HG03039 (cell line): ENCODE results near the gene FGD2.
"Not testable (repeated sequence)": the region's sequence is repeated elsewhere in the genome, so short reads cannot be mapped to it uniquely, and the experiment has no call there.

ENCODE experiments used
- ATAC-seq: cut with Tn5 transposase; IDR thresholded peaks from one replicate; pipeline ENCODE4 v1.9.1; 2021; ENCODE audit warnings: mild to moderate bottlenecking, moderate library complexity; ENCODE audit not compliant: unreplicated experiment

FGD2 gene

DNA sequence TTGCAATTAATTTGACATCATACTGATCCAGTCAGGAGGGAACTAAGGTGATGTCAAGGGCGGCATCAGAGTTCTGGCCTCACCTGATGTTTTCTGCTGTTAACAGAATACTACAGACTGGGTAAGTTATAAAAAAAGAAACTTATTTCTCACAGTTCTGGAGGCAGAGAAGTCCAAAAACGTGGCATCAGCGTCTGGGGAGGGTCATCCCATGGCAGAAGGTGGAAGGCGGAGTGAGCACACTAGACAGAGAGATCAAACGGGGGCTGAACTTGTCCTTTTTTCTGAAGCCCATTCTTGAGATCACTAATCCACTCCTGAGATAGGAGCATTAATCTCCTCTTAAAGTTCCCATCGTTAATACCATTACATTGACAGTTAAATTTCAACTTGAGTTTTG is 16.2 kb upstream of the FGD2 start:
- no peak for ATAC-seq

DNA sequence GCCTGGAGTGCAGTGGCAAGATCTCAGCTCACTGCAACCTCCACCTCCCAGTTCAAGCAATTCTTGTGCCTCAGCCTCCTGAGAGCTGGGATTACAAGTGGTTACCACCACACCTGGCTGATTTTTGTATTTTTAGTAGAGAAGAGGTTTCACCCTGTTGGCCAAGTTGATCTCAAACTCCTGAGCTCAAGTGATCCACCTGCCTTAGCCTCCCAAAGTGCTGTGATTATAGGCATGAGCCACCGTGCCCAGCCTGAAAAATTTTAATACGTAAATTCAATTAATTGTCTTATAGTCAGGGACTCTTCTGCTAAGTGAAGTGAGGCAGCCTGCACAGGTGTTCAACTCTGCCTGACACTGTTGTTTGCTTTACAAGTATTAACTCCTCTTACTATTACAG is 15.1 kb upstream of the FGD2 start:
- not testable (repeated sequence) for ATAC-seq

DNA sequence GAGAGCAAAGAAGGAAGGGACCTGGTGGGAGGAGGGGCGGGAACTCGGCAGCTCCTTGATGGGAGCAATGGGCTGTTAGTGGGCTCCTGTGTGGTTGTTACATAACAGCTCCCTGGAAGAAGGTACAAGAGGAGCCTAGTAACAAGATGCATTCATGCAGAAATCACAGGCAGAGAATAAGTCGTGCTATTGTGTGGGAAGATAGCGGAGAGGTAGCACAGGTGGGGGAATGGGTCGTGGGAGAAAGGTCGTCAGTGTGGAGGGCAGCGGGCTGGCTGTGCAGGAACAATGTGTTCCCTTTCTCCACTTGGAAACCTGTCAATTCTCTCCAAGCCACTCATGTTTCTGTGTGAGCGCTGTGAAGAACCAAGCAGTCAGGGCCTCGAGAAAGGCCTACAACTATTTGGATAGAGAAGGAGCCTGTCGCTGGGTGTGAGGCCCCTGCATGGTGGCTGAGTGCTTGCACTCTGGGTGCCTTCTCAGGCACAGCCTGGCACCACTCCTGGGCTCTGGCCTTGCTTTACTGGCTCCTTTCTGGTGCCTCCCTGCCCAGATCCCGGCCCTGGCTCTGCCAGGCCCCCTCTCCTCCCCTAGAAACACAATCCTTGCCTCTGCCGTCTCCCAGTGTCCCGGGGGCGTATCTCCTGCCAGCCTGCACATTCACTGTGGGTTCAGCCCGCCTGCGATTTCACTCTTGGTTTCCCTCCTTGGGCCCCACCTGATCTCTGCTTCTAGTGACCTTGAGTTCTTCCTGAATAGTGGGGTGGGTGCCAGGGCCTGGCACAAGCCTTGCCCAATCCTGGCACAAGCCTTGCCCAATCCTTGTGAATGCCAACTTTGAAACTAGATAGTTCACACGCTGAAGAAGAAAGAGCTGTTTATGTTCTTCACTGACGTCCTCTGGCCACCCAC is 7.4 kb upstream of the FGD2 start:
- ATAC-seq, result no peak

DNA sequence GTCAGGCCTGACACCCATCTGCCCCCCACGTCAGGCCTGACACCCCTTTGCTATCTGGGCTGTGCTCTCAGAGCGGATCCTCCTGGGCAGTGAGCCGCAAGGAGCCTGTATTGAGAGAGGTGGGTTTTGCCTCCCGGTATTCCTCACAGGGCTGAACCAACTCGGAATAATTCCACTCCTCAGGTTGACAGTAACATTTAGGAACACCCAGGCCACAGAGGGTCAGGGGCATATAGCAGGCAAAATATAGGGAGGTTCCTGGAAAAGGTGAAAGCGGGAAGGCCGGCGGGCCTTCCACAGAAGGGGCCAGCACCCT is 6.8 kb upstream of the FGD2 start:
- ATAC-seq, result no peak

DNA sequence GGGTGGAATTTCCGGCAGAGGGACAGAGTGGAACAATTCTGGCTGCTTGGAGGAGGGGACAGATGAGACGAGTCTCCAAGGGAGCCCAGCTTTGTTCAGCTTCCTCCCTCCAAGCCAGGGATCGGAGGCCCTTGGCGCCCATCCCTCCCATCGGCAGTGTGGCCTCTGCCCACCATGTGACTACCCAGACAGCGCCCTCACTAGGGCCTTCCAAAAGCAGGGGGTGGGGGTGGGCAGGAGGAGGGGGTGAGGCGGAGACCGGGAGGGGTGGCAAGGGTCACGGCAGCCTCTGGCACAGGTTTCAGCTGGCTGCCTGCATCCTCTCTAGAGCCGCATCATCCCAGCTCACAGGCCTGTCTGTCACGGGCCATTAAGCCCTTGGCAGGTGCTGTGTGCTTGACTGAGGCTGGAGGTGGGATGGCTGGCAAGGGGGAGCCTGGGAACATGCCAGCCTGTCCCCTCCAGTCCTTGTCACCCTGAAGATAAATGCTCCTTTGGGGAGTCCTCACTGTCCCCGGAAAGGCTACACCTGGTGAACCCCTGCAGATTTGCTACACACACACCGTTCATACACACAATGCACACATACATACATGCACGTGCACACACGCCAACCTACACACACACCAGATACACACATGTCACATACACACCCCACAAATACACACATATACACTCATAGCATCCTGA is 6.2 kb upstream of the FGD2 start:
- ATAC-seq, result no peak

DNA sequence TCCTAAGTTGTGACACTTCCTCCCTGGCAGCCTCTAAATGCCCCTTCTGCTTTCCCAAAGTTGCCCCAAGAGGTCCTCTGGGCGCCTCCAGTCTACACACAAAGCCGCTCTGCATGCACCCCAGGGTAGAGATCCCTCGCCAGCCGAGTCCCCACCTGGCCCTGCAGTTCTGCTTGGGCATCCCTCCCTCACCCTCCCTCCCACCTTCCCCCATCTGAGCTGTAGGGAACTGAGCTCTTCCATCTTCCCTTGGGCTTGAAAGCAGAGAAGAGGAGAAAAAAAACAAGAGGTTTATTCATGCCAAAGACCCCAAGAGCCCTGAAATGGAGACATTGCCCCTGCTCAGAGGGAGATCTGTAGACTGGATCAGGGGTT is 5.7 kb upstream of the FGD2 start:
- ATAC-seq, result no peak

DNA sequence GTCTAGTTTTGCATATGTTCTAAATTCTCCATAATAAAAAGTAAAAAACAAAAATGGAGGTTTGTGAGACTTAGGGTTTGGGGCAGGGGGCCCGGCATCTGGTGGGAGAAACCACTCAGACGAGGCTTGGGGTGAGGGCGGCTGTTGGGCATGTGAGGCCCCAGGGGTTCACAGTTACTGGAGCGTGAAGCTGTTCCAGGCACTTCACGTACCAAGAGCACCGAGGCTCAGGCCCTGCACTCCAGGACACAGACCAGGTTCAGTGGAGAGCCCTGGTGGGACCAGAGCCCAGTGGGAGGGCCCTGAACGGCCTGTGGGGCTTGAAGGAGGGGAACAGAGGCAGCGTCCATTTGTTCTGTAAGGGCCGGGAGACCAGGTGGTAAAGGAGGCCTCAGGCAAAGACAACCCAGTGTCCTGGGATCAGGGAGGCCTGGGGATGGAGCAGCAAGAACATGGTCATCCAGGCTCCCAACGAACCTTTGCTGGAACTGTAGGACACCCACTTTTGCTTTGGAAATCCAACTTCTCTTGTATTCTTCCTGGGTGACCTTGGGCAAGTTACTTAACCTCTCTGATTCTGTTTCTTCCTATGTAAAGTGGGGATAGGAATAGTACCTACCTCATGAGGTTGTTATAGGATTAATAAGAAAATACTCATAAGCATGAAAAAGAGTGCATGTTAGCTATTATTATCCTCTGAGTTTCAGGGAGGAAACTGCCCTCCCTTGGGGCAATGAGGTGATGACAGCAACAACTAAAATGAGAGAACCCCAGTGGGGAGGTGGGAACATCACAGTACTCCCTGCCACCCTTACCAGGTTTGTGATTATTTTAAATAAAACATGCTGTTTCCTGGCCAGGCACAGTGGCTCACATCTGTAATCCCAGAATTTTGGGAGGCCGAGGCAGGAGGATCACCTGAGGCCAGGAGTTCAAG is 1.1 kb upstream of the FGD2 start:
- ATAC-seq, result no peak

DNA sequence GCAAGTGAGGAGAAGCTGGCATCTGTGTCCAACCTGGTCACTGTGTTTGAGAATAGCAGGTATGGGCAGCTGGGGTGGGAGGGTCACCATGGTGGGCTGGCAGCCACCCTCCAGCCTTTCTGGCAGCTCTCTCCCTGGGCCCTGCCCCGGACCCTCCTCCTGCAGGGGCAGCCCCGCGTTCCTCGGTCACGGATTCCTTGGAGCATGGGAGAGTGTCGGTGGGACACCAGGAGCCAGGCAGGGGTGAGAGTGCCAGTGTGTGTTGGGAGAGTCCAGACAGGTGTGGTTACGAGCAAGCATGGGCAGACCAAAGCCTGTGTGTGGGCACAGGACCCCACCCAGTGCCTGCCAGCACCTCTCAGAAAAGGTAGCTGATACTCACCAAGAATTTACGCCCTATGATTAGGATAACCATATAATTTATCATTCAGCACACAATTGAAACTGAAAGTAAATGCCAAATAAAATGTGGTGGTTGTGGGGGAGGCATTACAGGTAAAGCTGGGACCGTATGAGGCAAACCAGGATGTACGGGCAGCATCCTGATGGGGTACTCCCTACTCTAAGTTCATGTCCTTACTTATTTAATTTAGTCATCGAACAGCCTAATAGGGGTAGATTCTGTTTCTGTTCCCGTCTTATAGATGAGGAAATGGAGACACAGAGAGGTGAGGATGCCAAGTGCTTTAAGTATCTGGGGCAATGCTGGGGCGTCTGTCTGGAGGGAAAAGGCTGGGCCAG is 542 bp downstream of the FGD2 start:
- ATAC-seq, result peak; percentile 15

DNA sequence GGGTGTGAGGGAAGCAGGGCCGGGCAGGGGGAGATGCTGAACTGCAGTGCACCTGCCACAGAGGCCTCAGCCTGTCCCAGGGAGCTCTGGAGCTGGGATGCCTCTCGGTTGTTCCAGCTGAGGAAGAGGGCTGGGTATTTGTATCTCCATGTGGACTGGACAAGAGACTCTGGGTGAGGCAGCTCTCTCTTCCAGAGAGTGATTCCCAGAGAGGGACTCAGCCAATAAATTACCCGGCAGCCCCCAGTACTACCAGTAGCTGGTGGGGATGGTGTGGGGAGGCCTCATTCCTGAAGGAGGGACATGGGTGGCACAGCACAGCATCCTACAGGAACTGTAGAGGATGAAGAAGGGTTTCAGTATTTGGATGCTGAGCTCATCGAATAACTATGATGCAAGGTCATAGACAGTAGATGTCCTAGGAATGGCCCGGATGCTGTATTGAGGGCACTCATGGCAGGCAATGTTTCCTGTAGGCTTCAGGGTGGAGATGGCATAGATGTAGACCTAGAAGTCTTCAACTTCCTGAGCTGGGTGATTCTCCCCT is 1.4 kb downstream of the FGD2 start:
- no peak for ATAC-seq

DNA sequence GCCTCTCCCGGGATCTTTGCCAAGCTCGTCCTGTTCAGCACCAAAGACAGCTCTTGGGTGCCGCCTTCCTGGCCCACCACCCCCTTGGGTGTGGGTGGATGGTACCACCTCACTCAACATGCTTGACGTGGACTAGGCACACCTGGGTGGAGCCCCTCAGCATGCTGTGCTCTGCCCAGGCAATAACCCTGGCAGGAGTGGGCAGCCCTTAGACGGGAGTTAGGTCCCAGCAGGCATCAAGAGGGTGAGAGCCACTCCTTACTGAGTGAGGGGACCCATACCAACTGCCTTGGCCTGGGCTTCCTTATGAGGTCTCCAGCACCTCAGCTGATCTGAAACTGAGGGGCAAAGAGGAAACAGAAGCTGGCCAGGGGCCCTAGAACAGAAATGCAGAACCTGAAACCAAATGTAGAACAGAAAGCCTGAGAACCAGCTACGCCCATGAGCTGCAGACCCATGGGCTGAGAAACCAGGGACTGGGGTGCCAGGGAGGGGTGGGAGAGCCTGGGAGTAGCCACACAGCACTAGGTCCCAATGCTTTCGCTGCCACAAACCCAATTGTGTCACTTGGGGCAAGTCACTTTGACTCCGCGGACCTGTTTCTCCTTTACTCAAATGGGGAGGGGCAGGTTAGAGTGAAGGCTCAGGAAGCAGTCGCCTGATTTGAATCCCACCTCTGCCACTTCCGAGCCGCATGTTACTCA is 2.0 kb downstream of the FGD2 start:
- no peak for ATAC-seq

DNA sequence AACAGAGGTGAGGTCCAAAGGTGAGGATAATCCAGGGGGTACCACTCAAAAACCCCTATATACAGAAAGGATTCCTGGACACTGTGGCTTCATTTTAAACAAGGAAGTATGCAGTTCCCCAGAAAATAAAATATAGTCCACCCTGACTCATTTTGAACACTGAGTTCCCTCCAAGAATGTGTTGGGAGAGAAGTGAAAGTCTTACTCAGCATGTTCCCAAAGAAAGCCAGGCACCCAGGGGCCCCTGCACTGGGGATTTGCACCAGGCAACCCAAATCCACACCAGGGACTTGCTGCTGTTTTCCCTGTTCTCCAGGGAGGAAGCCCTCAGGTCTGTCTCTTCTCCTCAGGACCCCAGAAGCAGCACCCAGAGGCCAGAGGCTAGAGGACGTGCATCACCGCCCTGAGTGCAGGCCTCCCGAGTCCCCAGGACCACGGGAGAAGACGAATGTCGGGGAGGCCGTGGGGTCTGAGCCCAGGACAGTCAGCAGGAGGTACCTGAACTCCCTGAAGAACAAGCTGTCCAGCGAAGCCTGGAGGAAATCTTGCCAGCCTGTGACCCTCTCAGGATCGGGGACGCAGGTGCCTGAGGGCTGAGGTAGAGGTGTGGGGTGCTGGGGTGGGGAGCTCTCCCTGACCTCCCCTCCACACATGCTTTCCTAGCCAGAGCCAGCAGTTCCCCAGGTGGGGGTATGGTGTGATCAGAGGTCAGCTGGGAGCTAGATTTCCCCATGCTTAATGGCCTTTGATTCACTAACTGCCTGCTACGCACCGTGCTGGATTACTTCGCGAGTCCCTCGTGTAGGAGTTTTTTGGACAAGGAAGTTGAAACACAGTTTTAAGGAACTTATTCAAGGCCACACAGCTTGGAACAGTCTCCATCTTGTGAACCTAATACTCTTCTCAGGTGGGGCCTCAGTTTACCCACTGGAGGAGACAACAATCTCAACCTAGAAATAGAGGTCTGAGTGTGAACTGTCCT is 3.3 kb downstream of the FGD2 start:
- no peak for ATAC-seq

DNA sequence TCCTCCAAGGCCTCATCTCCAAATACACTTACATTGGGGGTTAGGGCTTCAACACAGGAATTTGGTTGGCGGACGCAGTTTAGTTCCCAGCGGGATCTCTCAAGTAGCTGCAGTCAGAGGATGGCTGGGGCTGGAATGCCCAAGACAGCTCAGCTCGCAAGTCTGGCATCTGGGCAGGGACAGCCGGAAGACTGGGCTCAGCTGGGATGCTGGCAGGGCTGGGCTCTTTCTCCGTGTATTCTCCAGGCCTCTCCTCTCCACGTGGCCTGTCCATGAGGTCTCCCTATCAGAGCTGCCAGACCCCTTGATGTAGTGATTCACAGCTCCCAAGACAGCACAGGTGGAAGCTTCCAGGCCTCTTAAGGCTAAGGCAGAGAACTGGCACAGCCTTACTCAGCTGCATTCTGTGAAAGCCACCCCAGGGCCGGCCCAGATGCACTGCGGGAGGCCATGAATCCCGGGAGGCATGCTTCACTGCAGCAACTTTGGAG is 5.0 kb downstream of the FGD2 start:
- ATAC-seq, result no peak

DNA sequence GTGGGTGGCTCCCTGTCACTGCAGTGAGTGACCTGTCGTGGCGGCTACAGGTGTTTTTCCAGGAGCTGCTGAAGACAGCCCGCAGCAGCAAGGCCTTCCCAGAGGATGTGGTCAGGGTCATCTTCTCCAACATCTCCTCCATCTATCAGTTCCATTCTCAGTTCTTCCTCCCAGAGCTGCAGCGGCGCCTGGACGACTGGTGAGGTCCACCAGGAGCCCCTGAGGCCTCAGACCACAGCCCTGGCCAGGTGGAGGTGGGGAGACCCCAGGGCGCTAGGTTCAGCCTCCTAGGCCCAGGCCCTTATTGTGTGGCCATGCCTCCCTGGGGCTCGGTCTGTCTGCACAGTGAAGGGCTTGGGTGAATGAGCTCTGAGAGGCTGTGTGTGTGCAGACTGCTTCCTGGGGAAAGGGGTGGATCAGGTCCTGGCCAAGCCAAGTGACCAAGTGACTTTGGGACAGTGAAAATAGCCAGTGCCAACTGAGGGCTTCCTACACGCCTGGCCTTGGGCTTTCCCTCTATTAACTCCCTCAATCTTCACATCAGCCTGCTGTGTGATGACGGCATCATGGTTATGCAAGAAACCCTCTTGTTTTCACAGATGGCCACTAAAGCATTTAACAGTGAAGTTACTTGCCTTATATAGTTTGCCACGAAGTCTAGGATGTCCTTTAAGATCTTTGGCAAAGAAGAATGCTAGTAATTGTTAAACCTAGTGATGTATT is 6.4 kb downstream of the FGD2 start:
- no peak for ATAC-seq

DNA sequence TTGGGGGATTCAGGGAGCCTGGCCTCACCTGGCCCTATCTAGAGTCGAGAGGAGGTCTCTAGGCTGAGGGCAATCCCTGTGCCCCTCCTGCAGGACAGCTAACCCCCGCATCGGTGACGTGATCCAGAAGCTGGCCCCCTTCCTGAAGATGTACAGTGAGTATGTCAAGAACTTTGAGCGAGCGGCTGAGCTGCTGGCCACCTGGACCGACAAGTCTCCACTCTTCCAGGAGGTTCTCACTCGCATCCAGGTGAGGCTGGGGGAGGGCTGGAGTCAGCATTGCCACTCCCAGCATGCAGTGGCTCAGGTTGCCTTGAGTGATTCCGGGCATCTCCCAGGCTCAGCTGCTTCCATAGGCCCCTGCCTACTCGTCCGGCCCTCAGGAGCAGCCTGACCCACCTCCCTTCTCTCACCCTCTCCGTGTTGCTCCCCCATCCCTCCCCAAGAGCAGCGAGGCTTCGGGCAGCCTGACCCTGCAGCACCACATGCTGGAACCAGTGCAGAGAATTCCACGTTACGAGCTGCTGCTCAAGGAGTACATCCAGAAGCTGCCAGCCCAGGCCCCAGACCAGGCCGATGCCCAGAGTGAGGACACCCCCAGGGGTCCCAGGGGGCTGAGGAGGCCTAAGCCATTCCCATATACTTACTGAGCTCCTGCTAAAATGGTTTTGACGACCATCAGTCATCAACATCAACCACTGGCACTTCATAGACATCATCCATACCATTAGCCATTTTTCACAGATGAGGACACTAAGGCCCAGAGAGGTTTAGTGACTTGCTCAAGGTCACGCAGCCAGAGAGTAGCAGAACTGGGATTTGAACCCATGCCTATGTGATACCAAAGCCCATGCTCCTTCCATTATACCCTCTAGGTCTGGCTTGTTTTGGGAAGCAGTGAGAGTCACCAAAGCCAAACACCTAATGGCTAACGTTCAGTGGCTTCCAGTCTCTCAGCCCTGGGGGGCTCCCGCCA is 8.3 kb downstream of the FGD2 start:
- no peak for ATAC-seq

DNA sequence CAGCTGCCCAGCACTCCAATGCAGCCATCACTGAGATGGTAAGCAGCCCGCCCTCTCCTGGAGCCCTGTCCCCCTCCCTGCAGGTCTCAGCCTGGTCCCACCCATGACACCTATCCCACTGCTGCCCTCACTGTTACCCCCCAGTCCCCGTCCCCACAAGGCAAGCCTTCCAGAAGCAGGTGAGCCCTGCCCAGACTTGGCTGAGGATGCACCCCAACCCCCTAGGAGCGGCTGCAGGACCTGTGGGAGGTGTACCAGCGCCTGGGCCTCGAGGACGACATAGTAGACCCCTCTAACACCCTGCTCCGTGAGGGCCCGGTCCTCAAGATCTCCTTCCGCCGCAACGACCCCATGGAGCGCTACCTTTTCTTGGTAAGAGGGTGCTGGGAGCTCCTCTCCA is 9.2 kb downstream of the FGD2 start:
- ATAC-seq, result no peak

DNA sequence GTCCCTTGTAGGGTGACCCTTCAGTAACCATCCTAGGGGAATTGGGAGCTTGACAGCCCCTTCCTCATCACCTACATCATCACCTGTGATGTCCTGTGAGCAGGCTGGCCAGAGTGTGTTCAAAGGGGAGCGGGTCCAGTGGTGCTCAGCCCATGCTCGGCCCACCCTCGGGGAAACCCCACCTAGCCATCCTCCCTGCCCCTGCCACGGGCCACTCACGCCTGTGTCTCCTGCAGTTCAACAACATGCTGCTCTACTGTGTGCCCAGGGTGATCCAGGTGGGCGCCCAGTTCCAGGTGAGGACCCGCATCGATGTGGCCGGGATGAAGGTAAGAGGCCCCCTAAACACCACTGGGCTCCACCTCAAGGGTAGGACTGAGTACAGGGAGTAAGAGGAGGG is 10.1 kb downstream of the FGD2 start:
- ATAC-seq, result no peak

DNA sequence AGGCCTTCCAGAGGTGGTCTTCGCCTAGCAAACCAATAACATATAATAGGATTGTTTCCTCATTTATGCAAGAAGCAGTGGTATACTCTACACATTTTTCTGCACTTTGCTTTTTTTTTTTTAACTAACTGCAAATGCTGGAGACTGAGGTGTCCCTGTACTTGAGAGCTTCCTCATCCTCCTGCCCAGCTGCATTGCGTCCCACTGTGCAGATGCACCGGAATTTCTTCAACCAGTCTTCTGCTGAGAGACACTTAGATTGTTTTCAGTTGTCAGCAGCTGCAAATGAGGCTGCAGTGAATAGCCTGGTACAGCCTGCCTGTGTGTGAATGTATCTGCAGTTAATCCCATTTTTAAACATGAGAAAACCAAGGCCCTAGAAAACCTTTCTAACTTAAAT is 11.5 kb downstream of the FGD2 start:
- ATAC-seq, result no peak
